ENCODE measurements around the gene BRF1. TPM values are rescaled to one million over a fixed set of nuclear protein-coding genes. Genes with fewer than 3 reads are reported as not detected.
"Not testable (repeated sequence)": the region's sequence is repeated elsewhere in the genome, so short reads cannot be mapped to it uniquely, and the experiment has no call there.

Gene BRF1
- total RNA-seq, 1 experiment from 2014 or later, result 25.0 TPM

DNA sequence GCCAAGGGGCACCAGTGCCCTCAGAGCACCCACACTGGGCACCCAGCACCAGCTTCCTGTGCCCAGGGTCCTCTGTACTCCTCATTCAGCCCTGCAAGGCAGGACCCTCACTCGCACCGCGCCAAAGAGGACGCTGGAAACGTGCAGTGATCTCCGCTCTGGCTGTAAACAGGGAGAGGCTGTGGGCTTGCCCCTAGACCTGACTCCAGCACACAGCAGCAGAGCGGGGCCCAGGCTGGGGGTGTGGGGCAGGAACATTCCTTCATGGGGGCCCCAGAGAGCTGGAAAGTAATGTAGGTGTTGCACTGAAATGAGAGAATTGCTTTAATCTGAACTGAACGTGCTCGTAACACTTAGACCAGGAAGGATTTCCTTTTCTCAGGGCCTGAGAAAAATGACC is 5.0 kb upstream of the BRF1 start:
- H3K4me3 ChIP-seq, result no peak overlapping the region
- DNase-seq, result no peak
- H3K9me3 ChIP-seq, result no peaks in the 10 kb centered on the region
- H3K36me3 ChIP-seq, result no peaks in the 10 kb centered on the region
- H3K27me3 ChIP-seq, result no peaks in the 10 kb centered on the region

- DNase-seq, result no peak
- Histone ChIP-seq H3K9me3 (no peaks in the 10 kb centered on the region), H3K36me3 (no peaks in the 10 kb centered on the region), H3K27me3 (no peaks in the 10 kb centered on the region), H3K4me3 (no peak overlapping the region)
Measured at GRCh38 chr14:105305345-105305744, 4.5 kb upstream of the BRF1 start.

GRCh38 chr14:105304565-105304964 is 3.8 kb upstream of the BRF1 start:
- no peak overlapping the region for H3K4me3 ChIP-seq
- H3K36me3 ChIP-seq, result no peaks in the 10 kb centered on the region
- no peaks in the 10 kb centered on the region for H3K27me3 ChIP-seq
- H3K9me3 ChIP-seq, result no peaks in the 10 kb centered on the region
- DNase-seq, result no peak

DNA sequence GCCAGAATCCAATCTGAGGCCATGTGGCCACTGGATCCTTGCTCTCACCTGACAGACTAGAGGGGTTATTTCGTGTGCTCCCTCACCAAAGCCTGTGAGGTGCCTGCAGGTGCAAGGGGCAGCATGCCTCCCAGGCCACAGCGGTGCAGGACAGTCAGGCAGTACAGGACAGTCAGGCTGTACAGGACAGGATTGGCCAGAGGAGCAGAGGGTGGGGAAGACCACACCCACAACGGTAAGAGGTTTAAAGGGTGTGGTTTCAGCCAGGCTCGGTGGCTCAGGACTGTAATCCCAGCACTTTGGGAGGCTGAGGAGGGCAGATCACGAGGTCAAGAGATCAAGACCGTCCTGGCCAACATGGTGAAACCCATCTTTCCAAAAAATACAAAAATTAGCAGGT is 3.1 kb upstream of the BRF1 start:
- no peak for DNase-seq
- no peaks in the 10 kb centered on the region for H3K27me3 ChIP-seq
- no peak overlapping the region for H3K4me3 ChIP-seq
- H3K9me3 ChIP-seq, result no peaks in the 10 kb centered on the region
- H3K36me3 ChIP-seq, result no peaks in the 10 kb centered on the region

- DNase-seq, H3K36me3 ChIP-seq, H3K9me3 ChIP-seq, H3K27me3 ChIP-seq, H3K4me3 ChIP-seq: not testable (repeated sequence)
Measured at GRCh38 chr14:105301915-105302249, 1.1 kb upstream of the BRF1 start.

- H3K36me3 ChIP-seq, result no peaks in the 10 kb centered on the region
- DNase-seq, result peak; percentile 91
- no peaks in the 10 kb centered on the region for H3K27me3 ChIP-seq
- no peaks in the 10 kb centered on the region for H3K9me3 ChIP-seq
- peak overlapping the region; percentile 69 for H3K4me3 ChIP-seq
Measured at GRCh38 chr14:105301103-105301914, 508 bp upstream of the BRF1 start.

- Histone ChIP-seq H3K9me3 (no peaks in the 10 kb centered on the region), H3K27me3 (no peaks in the 10 kb centered on the region), H3K36me3 (no peaks in the 10 kb centered on the region), H3K4me3 (peak overlapping the region; percentile 69)
- peak; percentile 29 for DNase-seq
Measured at GRCh38 chr14:105299654-105300541, 903 bp downstream of the BRF1 start.

GRCh38 chr14:105297311-105297710 is 3.5 kb downstream of the BRF1 start:
- H3K9me3 ChIP-seq, DNase-seq, H3K36me3 ChIP-seq, H3K27me3 ChIP-seq, H3K4me3 ChIP-seq: not testable (repeated sequence)

DNA sequence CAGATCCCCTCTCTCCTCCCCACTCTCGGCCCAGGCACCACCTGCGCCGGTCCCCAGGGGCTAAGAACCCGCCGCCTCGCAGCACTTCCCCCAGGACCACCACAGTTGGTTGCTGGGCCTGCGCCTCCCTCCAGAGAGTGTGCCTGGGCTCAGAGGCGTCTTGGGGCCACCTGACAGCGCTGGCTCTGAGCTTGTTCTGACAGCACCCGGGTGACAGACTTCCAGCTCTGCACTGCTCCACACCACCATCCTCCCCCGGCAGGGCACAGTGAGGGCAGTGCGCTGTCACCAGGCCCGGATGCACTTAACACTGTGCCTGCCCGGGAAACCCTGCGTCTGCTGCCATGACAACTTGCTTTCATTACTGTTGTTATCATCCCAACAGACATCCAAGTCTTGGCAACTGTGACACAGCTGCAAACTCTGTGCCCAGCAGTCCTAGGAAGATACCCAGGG is 6.6 kb downstream of the BRF1 start:
- Histone ChIP-seq H3K27me3 (no peaks in the 10 kb centered on the region), H3K9me3 (no peaks in the 10 kb centered on the region), H3K4me3 (no peak overlapping the region), H3K36me3 (no peaks in the 10 kb centered on the region)
- no peak for DNase-seq

DNA sequence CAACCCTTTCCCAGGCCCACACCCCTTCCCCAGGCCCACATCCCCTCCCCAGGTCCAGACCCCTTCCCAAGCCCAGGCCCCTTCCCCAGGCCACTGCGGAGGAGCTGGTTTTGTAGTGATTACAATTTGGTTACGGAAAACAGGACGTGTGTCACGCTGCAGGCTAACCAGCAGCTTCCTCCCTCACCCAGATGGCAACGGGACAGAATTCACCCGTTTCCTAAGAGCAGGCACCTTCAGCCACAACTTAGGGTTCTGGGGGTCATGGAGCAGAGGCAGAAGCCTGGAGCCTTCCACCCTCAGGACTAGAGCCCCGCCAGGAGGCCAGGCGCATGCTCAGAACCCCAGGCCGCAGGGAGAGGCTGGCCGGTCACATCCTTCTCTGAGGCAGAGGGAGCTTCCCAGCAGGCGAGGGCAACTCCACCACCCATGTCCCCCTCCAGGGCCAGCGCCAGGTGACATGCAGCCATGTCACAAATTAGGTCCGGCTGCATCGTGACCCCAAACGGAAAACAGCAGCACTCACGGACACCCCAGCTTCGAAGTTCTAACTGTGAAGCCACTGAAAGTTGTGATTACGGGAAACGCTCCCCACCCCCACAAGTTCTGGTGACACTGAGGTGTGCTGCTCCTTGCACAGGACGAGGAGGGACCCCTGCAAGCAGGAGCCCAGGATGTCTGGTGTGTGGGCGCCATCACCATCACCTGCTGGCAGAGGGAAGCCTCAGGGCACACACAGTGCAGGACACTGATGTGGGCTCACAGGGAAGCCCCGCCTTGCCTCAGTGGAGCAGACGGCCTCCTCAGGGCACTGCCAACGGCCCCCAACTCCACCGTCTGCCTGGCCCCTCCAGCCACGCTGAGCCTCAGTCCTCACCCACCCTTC is 7.7 kb downstream of the BRF1 start:
- DNase-seq, result no peak
- Histone ChIP-seq H3K9me3 (no peaks in the 10 kb centered on the region), H3K36me3 (no peaks in the 10 kb centered on the region), H3K27me3 (no peaks in the 10 kb centered on the region), H3K4me3 (no peak overlapping the region)

DNA sequence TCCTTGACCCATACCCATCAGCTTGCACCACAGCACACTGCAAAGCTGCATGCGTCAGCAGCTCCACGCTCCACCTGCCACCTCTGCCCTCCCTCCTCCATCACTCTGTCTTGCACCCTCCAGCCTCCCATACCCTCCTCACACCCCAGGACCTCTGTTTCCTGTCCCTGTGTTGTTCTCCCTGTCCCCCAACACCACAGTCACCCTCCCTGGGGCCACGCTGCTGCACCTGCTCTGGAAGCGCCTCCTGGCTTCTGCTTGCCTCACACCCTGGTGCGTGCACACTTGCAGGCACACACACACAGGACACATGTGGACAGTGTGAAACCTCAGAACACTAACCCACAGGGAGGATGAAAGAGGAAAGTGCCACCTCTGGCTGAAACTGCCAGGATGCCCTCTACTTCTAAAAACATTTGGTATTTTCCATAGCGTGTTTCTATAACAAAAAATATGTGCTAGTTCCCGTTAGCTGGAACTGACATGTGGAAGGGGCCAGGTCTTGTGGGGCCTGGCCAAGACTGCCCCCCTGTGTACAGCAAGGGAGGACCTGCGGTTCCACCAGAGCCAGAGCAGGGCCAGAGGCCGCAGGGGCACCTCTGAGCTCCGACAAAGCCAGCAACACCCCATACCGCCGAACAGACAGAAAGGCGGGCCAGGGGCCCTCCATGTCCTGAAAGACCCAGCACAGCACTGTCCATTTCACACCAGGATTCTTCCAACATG is 10.0 kb downstream of the BRF1 start:
- Histone ChIP-seq H3K9me3 (no peaks in the 10 kb centered on the region), H3K36me3 (no peaks in the 10 kb centered on the region), H3K27me3 (no peaks in the 10 kb centered on the region), H3K4me3 (no peak overlapping the region)
- DNase-seq, result no peak

GRCh38 chr14:105288936-105289335 is 11.9 kb downstream of the BRF1 start:
- not testable (repeated sequence) for H3K27me3 ChIP-seq, DNase-seq, H3K36me3 ChIP-seq

GRCh38 chr14:105287249-105288102 is 13.3 kb downstream of the BRF1 start:
- H3K36me3 ChIP-seq, result no peaks in the 10 kb centered on the region
- no peak overlapping the region for H3K4me3 ChIP-seq
- no peak for DNase-seq
- no peaks in the 10 kb centered on the region for H3K9me3 ChIP-seq
- H3K27me3 ChIP-seq, result no peaks in the 10 kb centered on the region

More at GRCh38 chr14:105288936-105289335, 11.9 kb downstream of the BRF1 start:
- H3K9me3 ChIP-seq, H3K4me3 ChIP-seq: not testable (repeated sequence)

- H3K4me3 ChIP-seq, result no peak overlapping the region
- no peaks in the 10 kb centered on the region for H3K9me3 ChIP-seq
- DNase-seq, result no peak
- H3K36me3 ChIP-seq, result no peaks in the 10 kb centered on the region
- no peaks in the 10 kb centered on the region for H3K27me3 ChIP-seq
Measured at GRCh38 chr14:105286759-105287144, 14.0 kb downstream of the BRF1 start.

- H3K9me3 ChIP-seq, result no peaks in the 10 kb centered on the region
- H3K36me3 ChIP-seq, result no peaks in the 10 kb centered on the region
- no peak for DNase-seq
- H3K27me3 ChIP-seq, result no peaks in the 10 kb centered on the region
- H3K4me3 ChIP-seq, result no peak overlapping the region
Measured at GRCh38 chr14:105285174-105285573, 15.6 kb downstream of the BRF1 start.
